ENCODE data around the gene B3GLCT. TPM values are rescaled to one million over a fixed set of nuclear protein-coding genes. Genes with fewer than 3 reads are reported as not detected.

Gene B3GLCT
- total and polyA plus RNA-seq, 2 experiments from 2014 or later = 2.2 to 4.4 TPM

GRCh38 chr13:31246918-31247317 is 47.1 kb downstream of the B3GLCT start:
- H3K9me2 ChIP-seq (ENCODE audit: insufficient read depth) = no peaks in the 10 kb centered on the region
- H3K4me1 ChIP-seq (ENCODE audit: insufficient read depth) = no peaks in the 10 kb centered on the region
- no peak for TF ChIP-seq POLR2AphosphoS5 (IDR thresholded peaks at IDR 0.05; ENCODE audit: low read depth)
- TF ChIP-seq ZNF331 (CRISPR knock-in tag; IDR thresholded peaks at IDR 0.05; ENCODE audit: low read depth) = no peak
- TF ChIP-seq EZH2 (IDR thresholded peaks at IDR 0.05; ENCODE audit: low read depth, unreplicated experiment) = no peak
- TF ChIP-seq ZNF462 (CRISPR knock-in tag; IDR thresholded peaks at IDR 0.05) = no peak
- no peak for TF ChIP-seq STAT1 (IDR thresholded peaks at IDR 0.05; ENCODE audit: unreplicated experiment)
- no peak for TF ChIP-seq ETS1 (IDR thresholded peaks at IDR 0.05)
- TF ChIP-seq EZH2phosphoT487 (IDR thresholded peaks at IDR 0.05; ENCODE audit: unreplicated experiment) = no peak
- no peak for TF ChIP-seq JUNB (IDR thresholded peaks at IDR 0.05; ENCODE audit: unreplicated experiment)
- TF ChIP-seq, protein P1, sequence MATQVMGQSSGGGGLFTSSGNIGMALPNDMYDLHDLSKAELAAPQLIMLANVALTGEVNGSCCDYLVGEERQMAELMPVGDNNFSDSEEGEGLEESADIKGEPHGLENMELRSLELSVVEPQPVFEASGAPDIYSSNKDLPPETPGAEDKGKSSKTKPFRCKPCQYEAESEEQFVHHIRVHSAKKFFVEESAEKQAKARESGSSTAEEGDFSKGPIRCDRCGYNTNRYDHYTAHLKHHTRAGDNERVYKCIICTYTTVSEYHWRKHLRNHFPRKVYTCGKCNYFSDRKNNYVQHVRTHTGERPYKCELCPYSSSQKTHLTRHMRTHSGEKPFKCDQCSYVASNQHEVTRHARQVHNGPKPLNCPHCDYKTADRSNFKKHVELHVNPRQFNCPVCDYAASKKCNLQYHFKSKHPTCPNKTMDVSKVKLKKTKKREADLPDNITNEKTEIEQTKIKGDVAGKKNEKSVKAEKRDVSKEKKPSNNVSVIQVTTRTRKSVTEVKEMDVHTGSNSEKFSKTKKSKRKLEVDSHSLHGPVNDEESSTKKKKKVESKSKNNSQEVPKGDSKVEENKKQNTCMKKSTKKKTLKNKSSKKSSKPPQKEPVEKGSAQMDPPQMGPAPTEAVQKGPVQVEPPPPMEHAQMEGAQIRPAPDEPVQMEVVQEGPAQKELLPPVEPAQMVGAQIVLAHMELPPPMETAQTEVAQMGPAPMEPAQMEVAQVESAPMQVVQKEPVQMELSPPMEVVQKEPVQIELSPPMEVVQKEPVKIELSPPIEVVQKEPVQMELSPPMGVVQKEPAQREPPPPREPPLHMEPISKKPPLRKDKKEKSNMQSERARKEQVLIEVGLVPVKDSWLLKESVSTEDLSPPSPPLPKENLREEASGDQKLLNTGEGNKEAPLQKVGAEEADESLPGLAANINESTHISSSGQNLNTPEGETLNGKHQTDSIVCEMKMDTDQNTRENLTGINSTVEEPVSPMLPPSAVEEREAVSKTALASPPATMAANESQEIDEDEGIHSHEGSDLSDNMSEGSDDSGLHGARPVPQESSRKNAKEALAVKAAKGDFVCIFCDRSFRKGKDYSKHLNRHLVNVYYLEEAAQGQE (IDR thresholded peaks at IDR 0.05; ENCODE audit: unreplicated experiment) = no peak
- TF ChIP-seq ZNF114 (CRISPR knock-in tag; IDR thresholded peaks at IDR 0.05) = no peak
- TF ChIP-seq CREB1 (CRISPR knock-in tag; IDR thresholded peaks at IDR 0.05; ENCODE audit: low read depth) = no peak
- no peak for TF ChIP-seq CTCF (conservative IDR thresholded peaks at IDR 0.05; ENCODE audit: low read depth in 2 of 2)
- TF ChIP-seq NANOG (IDR thresholded peaks at IDR 0.05; ENCODE audit: borderline replicate concordance) = no peak
- no peaks in the 10 kb centered on the region for H3K79me2 ChIP-seq (replicated peaks; ENCODE audit: insufficient read depth)
- no peaks in the 10 kb centered on the region for H3F3A ChIP-seq (replicated peaks; ENCODE audit: low read depth)
- Mint-ChIP-seq H3K4me3 (no peak overlapping the region), H3K27ac (no peak overlapping the region), H3K36me3 (ENCODE audit: low read depth) (peaks cover 11% of the 10 kb centered on the region), H3K4me1 (no peaks in the 10 kb centered on the region), H3K27me3 (ENCODE audit: insufficient read depth, low read depth, poor library complexity) (no peaks in the 10 kb centered on the region), H3K9me3 (peaks cover 5% of the 10 kb centered on the region; the same call in 1 of the 3 replicates)
- H3K27ac ChIP-seq (ENCODE audit: low read depth) = no peak overlapping the region
- no peak overlapping the region for H2AFZ ChIP-seq
- H3K4me2 ChIP-seq = no peak overlapping the region
- ATAC-seq (no peak), DNase-seq (ENCODE audit: low spot score) (no peak)
- no peak overlapping the region for H3K4me3 ChIP-seq
- H3K27me3 ChIP-seq (ENCODE audit: insufficient read depth) = no peaks in the 10 kb centered on the region
- H4K20me1 ChIP-seq (replicated peaks; ENCODE audit: insufficient read depth) = no peaks in the 10 kb centered on the region
- H3K36me3 ChIP-seq (ENCODE audit: insufficient read depth) = no peaks in the 10 kb centered on the region
